Choroid plexus epithelial cell (primary cell): ENCODE data around the gene MXRA8.

Experiments
- DNase-seq: peaks from one replicate; pipeline ENCODE4 v3.0.0-alpha.2; 2010; ENCODE audit warnings: low read depth
- H3K4me3 ChIP-seq: 2 replicates; pipeline ENCODE4 v1.5.1; 2011; ENCODE audit warnings: low read depth, mild to moderate bottlenecking, control low read depth, low read length, moderate library complexity
- TF ChIP-seq, protein P1 (sequence below): conservative IDR thresholded peaks from 2 replicates; pipeline ENCODE4 v1.5.1; 2011; ENCODE audit warnings: low read depth, mild to moderate bottlenecking, control low read depth, inconsistent platforms, low read length, moderate library complexity

MXRA8 gene

DNA sequence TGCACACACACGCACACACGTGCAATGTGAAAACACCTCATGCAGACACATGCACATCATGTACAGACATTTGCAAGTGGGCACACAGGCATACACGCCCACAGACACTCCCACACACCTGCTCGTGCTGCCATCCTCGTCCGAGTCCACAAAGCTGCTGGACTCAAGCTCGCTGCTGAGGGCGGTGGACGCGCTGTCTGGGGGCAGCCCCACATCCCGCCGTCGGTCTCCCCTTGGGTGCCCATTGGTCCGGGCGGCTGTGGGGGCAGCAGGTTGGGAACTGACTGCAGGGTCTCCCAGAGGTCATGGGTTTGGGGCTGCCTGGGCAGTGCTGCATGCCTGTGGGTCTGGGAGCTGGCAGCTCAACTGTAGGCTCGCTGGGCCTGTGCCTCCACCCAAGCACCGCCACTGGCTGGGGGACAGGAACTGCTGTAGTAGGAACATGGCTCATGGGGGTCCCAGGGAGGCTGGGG, 16.8 kb downstream of the MXRA8 start:
- TF ChIP-seq, protein P1, sequence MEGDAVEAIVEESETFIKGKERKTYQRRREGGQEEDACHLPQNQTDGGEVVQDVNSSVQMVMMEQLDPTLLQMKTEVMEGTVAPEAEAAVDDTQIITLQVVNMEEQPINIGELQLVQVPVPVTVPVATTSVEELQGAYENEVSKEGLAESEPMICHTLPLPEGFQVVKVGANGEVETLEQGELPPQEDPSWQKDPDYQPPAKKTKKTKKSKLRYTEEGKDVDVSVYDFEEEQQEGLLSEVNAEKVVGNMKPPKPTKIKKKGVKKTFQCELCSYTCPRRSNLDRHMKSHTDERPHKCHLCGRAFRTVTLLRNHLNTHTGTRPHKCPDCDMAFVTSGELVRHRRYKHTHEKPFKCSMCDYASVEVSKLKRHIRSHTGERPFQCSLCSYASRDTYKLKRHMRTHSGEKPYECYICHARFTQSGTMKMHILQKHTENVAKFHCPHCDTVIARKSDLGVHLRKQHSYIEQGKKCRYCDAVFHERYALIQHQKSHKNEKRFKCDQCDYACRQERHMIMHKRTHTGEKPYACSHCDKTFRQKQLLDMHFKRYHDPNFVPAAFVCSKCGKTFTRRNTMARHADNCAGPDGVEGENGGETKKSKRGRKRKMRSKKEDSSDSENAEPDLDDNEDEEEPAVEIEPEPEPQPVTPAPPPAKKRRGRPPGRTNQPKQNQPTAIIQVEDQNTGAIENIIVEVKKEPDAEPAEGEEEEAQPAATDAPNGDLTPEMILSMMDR, result no peak
- no peak for DNase-seq
- H3K4me3 ChIP-seq, result no peak overlapping the region

DNA sequence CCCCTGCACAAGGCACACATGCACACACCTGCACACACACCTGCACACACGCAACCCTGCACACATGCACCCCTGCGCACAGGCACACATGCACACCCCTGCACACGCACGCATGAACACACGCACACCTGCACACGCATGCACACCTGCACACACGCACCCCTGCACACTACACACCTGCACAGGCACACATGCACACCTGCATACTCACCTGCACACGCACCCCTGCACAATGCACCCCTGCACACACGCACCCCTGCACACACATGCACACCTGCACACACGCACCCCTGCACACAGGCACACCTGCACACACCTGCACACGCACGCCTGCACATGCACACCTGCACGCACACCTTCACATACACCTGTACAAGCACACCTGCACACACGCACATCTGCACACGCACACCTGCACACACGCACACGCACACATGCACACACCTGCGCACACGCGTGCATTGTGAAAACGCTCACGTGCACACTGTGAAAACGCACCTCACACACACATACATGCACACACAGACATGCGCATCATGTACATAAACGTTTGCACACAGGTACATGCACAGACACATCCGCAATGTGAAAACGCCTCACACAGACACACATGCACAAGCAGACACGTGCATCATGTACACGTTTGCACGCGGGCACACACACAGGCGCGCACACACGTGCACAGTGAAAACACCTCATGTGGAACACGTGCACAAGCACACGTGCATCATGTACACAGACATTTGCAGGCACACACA, 17.4 kb downstream of the MXRA8 start:
- no peak for DNase-seq
- H3K4me3 ChIP-seq, result no peak overlapping the region
- TF ChIP-seq, protein P1, result no peak

DNA sequence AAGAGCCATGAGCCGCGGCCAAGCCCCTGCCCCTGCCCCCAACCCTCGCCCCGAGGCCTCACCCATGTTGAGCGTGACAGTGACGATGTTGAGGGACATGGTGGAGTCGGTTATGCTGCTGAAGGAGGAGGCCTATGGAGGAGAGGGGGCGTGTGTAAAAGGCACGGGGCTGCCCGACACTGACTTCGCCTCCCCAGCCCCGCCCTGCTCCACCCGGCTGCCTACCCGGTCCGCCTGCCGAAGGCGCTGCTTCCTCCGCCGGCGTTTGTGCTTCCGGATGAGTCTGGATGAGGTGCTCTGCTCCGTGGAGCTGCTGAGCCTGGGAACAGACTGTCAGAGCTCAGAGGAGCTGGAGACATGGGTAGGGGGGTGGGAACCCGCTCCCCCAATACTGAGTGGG, 18.2 kb downstream of the MXRA8 start:
- DNase-seq, result no peak
- H3K4me3 ChIP-seq, result no peak overlapping the region
- TF ChIP-seq, protein P1, result no peak

DNA sequence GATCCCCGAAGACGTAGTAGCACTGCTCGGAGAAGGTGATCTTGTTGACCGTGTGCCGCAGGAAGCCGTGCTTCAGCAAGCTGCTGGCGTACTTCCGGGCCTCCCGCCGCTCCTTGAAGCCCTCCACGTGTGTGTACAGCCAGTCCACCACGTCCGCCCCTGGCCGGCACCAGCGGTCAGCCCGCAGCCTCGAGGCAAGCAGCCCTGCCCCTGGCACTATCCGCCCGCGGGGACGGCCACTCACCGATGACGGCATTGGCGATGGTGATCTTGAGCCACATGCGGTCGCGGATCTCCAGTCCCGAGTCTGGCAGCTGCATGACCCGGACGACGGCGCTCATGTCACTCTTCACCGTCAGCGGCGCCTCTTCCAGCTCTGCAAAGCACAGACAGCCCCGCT, 20.1 kb downstream of the MXRA8 start:
- DNase-seq, result no peak

DNA sequence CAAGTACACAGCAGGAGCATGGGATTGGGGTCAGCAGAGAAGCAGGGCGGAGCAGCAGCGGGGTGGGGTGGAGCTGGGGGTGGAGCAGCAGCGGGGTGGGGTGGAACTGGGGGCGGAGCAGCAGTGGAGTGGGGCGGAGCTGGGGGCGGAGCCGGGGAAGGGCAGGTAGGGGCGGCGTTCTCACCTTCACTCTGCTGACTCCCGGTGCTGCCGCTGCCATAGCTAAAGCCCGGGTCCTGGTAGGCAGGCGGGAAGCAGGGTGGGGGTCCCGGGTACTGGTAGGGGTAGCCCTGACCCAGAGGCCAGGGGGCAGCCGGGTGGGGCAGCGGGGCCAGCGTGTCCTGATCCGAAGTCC, 20.6 kb downstream of the MXRA8 start:
- no peak overlapping the region for H3K4me3 ChIP-seq
- TF ChIP-seq, protein P1, result no peak
- no peak for DNase-seq

More for the DNA sequence above, 20.1 kb downstream of the MXRA8 start:
- no peak overlapping the region for H3K4me3 ChIP-seq
- TF ChIP-seq, protein P1, result no peak

DNA sequence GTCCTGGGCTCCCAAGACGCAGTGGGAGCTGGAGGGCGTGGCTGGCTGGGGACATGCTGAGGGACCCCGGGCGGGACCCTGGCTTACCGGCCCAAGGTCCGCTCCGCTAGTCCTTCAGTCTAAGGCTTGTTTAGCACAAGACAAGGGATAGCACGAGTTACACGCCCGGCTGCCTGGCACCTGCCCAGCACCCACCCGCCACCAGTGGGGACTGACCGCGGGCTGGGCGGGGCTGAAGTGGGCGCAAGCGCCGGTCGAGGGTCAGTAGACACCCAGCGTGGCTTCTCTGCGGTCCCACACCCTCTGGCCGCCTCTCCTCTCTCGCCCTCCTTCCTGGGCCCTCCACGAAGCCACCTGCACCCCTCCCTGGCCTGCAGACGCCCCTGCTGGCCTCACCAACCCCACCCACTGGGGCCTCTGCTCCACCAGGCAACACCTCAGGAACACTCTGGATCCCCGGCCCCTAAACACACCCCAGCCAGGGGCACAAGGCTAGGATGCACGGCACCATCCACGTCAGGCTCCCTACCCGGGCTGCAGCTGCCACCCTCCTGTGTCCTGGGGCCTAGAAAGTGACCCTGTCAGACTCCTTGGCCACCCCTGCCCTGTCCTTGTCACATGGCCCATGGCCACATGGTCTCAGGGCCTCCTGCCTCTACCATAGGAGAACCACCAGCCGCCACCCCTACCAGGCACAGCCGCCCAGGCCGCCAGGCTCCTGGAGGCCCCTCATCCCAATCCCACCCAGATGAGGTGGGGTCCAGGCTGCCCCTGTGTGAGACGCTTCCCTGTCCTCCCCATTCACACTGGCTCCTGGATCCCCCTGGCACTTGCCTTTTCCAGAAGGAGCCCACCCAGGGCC, 21.2 kb downstream of the MXRA8 start:
- H3K4me3 ChIP-seq, result no peak overlapping the region
- TF ChIP-seq, protein P1, result no peak
- DNase-seq, result no peak
